H1 (cell line): ENCODE data around the gene RP9. TPM values are rescaled to one million over a fixed set of nuclear protein-coding genes. Genes with fewer than 3 reads are reported as not detected.

Experiments used
- CTCF ChIA-PET: fragments of 300-600 bp; sonication (Branson Sonifier 250); formaldehyde crosslinking; loops from one replicate; lab custom pipeline; 2021; ENCODE audit not compliant: partially characterized antibody; lab: Charles Lee
- POLR2A ChIA-PET: fragments of 300-600 bp; sonication (Branson Sonifier 250); formaldehyde crosslinking; loops from one replicate; lab custom pipeline; 2021; ENCODE audit warnings: inconsistent platforms; ENCODE audit not compliant: partially characterized antibody; lab: Charles Lee
- DNase-seq, 2 experiments: peaks; one replicate each; pipeline versions ENCODE4 v3.0.0 to v3.0.0-alpha.2; 2010 to 2022; ENCODE audit warnings: low spot score in 2 of 2, low read depth in 1 of 2, mixed read lengths in 1 of 2
- FAIRE-seq: peaks from 2 replicates; lab custom pipeline; 2011; peaks lifted over from hg19 to GRCh38; lab: Jason Lieb, UNC
- H2AFZ ChIP-seq: 2 replicates; pipeline ENCODE4 v1.8.1; 2012; ENCODE audit warnings: low read length, inconsistent platforms
- H2AK5ac ChIP-seq: 2 replicates; pipeline ENCODE4 v1.6.1; 2013; ENCODE audit warnings: low read depth, low read length
- H2BK120ac ChIP-seq: replicated peaks from 2 replicates; pipeline ENCODE3; 2013; ENCODE audit warnings: low read depth, low read length, inconsistent platforms
- H2BK12ac ChIP-seq: 2 replicates; pipeline ENCODE4 v1.6.1; 2013; ENCODE audit warnings: low read depth, low read length
- H2BK15ac ChIP-seq: 2 replicates; pipeline ENCODE4 v1.6.1; 2013; ENCODE audit warnings: low read length
- H2BK20ac ChIP-seq: 2 replicates; pipeline ENCODE4 v1.6.1; 2013; ENCODE audit warnings: low read length
- H2BK5ac ChIP-seq: 2 replicates; pipeline ENCODE4 v1.6.1; 2013; ENCODE audit warnings: low read depth, low read length
- H3K14ac ChIP-seq: 2 replicates; pipeline ENCODE4 v1.6.1; 2013; ENCODE audit warnings: inconsistent platforms; ENCODE audit not compliant: insufficient read length
- H3K18ac ChIP-seq: 2 replicates; pipeline ENCODE4 v1.6.1; 2013; ENCODE audit warnings: low read length; ENCODE audit errors: extremely low read depth
- H3K23ac ChIP-seq: 2 replicates; pipeline ENCODE4 v1.6.1; 2013; ENCODE audit warnings: inconsistent platforms; ENCODE audit not compliant: insufficient read length
- H3K23me2 ChIP-seq: 2 replicates; pipeline ENCODE4 v1.6.1; 2013; ENCODE audit warnings: low read depth, low read length
- H3K27ac ChIP-seq: 2 replicates; pipeline ENCODE4 v1.6.1; 2011; ENCODE audit warnings: low read depth, low read length, inconsistent platforms
- H3K27me3 ChIP-seq, 4 experiments: replicated peaks in 1 of 4; 1 replicate in 1 of 4; 2 replicates in 3 of 4; pipeline versions ENCODE4 v1.6.1 to v1.8.1; 2011 to 2013; ENCODE audit warnings: low read length in 3 of 4, mild to moderate bottlenecking in 3 of 4, inconsistent platforms in 2 of 4, mixed read lengths in 2 of 4, moderate library complexity in 1 of 4; ENCODE audit not compliant: control insufficient read depth in 3 of 4, insufficient read depth in 3 of 4; ENCODE audit errors: extremely low read depth in 1 of 4
- H3K36me3 ChIP-seq, 4 experiments: 2 replicates each; pipeline versions ENCODE4 v1.6.1 to v1.8.1; 2011 to 2013; ENCODE audit warnings: mild to moderate bottlenecking in 4 of 4, low read length in 3 of 4, moderate library complexity in 2 of 4, control low read depth in 1 of 4, inconsistent platforms in 1 of 4; ENCODE audit not compliant: insufficient read depth in 4 of 4, control insufficient read depth in 2 of 4
- H3K4ac ChIP-seq: replicated peaks from 2 replicates; pipeline ENCODE3; 2013; ENCODE audit warnings: low read length, low read depth, mixed read lengths, inconsistent platforms; ENCODE audit not compliant: insufficient read length
- H3K4me1 ChIP-seq, 4 experiments: replicated peaks in 1 of 4; 1 replicate in 1 of 4; 2 replicates in 3 of 4; pipeline versions ENCODE4 v1.6.1 to v1.8.1; 2011 to 2013; ENCODE audit warnings: low read length in 3 of 4, inconsistent platforms in 2 of 4, mixed read lengths in 1 of 4; ENCODE audit not compliant: insufficient read depth in 4 of 4, control insufficient read depth in 3 of 4
- H3K4me2 ChIP-seq, 2 experiments: 2 replicates each; pipeline versions ENCODE4 v1.6.1 to v1.8.1; 2011 to 2013; ENCODE audit warnings: low read depth in 2 of 2, low read length in 2 of 2, control low read depth in 1 of 2, inconsistent platforms in 1 of 2, mild to moderate bottlenecking in 1 of 2; ENCODE audit not compliant: insufficient read depth in 1 of 2
- H3K4me3 ChIP-seq, 4 experiments: fragments of 200-600, 300-600 bp in 1 of 4; sonication (generic), shearing (Covaris generic), sonication (Bioruptor Twin) in 1 of 4; 2 replicates each; pipeline versions ENCODE4 v1.5.1 to v1.8.1; 2011 to 2016; ENCODE audit warnings: low read length in 4 of 4, low read depth in 3 of 4, control low read depth in 2 of 4, inconsistent platforms in 2 of 4, mild to moderate bottlenecking in 2 of 4, mixed read lengths in 1 of 4, moderate library complexity in 1 of 4; ENCODE audit not compliant: insufficient read depth in 2 of 4; ENCODE audit errors: extremely low read depth in 1 of 4
- H3K56ac ChIP-seq: replicated peaks from 2 replicates; pipeline ENCODE3; 2013; ENCODE audit warnings: low read depth, mild to moderate bottlenecking, mixed read lengths, low read length, inconsistent platforms; ENCODE audit not compliant: insufficient read length
- H3K79me1 ChIP-seq: 2 replicates; pipeline ENCODE4 v1.6.1; 2013; ENCODE audit warnings: low read depth, low read length, control low read depth
- H3K79me2 ChIP-seq, 2 experiments: 2 replicates each; pipeline versions ENCODE4 v1.6.1 to v1.8.1; 2012 to 2013; ENCODE audit warnings: low read length in 2 of 2, mild to moderate bottlenecking in 2 of 2, inconsistent platforms in 1 of 2; ENCODE audit not compliant: insufficient read depth in 2 of 2, control insufficient read depth in 1 of 2
- H3K9ac ChIP-seq, 4 experiments: replicated peaks in 1 of 4; 1 replicate in 1 of 4; 2 replicates in 3 of 4; pipeline versions ENCODE4 v1.6.1 to v1.8.1; 2011 to 2013; ENCODE audit warnings: low read depth in 3 of 4, low read length in 3 of 4, control low read depth in 2 of 4, mild to moderate bottlenecking in 2 of 4, moderate library complexity in 2 of 4, inconsistent platforms in 1 of 4; ENCODE audit errors: extremely low read depth in 1 of 4
- H3K9me3 ChIP-seq, 2 experiments: 2 replicates each; pipeline versions ENCODE4 v1.6.1 to v1.8.1; 2012 to 2013; ENCODE audit warnings: mild to moderate bottlenecking in 2 of 2, moderate library complexity in 2 of 2, control low read depth in 1 of 2, inconsistent platforms in 1 of 2, low read depth in 1 of 2, low read length in 1 of 2, mixed read lengths in 1 of 2; ENCODE audit not compliant: insufficient read depth in 2 of 2
- H4K20me1 ChIP-seq, 2 experiments: replicated peaks in 1 of 2; 2 replicates each; pipeline versions ENCODE3 to v1.8.1; 2011 to 2013; ENCODE audit warnings: inconsistent platforms in 2 of 2, low read length in 2 of 2, mild to moderate bottlenecking in 1 of 2; ENCODE audit not compliant: insufficient read depth in 2 of 2, control insufficient read depth in 1 of 2
- H4K5ac ChIP-seq: 2 replicates; pipeline ENCODE4 v1.6.1; 2013; ENCODE audit warnings: low read length, low read depth, mixed read lengths, inconsistent platforms; ENCODE audit not compliant: insufficient read length
- H4K8ac ChIP-seq: 2 replicates; pipeline ENCODE4 v1.8.0; 2013; ENCODE audit warnings: mild to moderate bottlenecking, moderate library complexity, low read length, inconsistent platforms; ENCODE audit not compliant: insufficient read depth; ENCODE audit errors: extremely low read depth
- H4K91ac ChIP-seq: replicated peaks from 2 replicates; pipeline ENCODE3; 2013; ENCODE audit warnings: low read length, mixed read lengths, inconsistent platforms; ENCODE audit not compliant: insufficient read length
- BACH1 ChIP-seq: IDR thresholded peaks from 2 replicates; pipeline ENCODE4 v1.6.1; 2012; ENCODE audit warnings: low read length, improper control_type of control experiment
- BRCA1 ChIP-seq: IDR thresholded peaks from 2 replicates; pipeline ENCODE4 v1.6.1; 2012; ENCODE audit warnings: low read depth, low read length, improper control_type of control experiment
- KDM1A ChIP-seq: fragments of 200-600, 300-600 bp; sonication (generic); IDR thresholded peaks from 2 replicates; pipeline ENCODE4 v1.7.1; 2016; ENCODE audit warnings: mild to moderate bottlenecking, low read length, borderline replicate concordance
- KDM4A ChIP-seq: IDR thresholded peaks from one replicate; pipeline ENCODE4 v1.7.1; 2012; ENCODE audit warnings: low read depth, mild to moderate bottlenecking, moderate library complexity, low read length, inconsistent platforms; ENCODE audit not compliant: severe bottlenecking
- KDM5A ChIP-seq: fragments of 200-600 bp; IDR thresholded peaks from 2 replicates; pipeline ENCODE4 v1.7.1; 2012; ENCODE audit warnings: mild to moderate bottlenecking, low read length, inconsistent platforms, mixed read lengths
- POU5F1 ChIP-seq: IDR thresholded peaks from 2 replicates; pipeline ENCODE4 v1.6.1; 2011; ENCODE audit warnings: low read depth, mild to moderate bottlenecking, low read length, moderate library complexity
- SP2 ChIP-seq: IDR thresholded peaks from 2 replicates; pipeline ENCODE4 v1.6.1; 2012; ENCODE audit warnings: mild to moderate bottlenecking, low read length, inconsistent platforms
- TCF12 ChIP-seq: IDR thresholded peaks from 2 replicates; pipeline ENCODE4 v1.6.1; 2011; ENCODE audit warnings: low read depth, mild to moderate bottlenecking, low read length
- WGBS, 2 experiments: shearing (Covaris generic) in 1 of 2; methylation state at CpG; one replicate each; pipeline versions ENCODE4 v1.1.6 to v1.1.7; 2013 to 2015; ENCODE audit warnings: low lambda C conversion rate in 2 of 2, mixed read lengths in 2 of 2, inconsistent platforms in 1 of 2, low coverage in 1 of 2, missing lambda C conversion rate in 1 of 2; ENCODE audit not compliant: insufficient replicate concordance in 2 of 2, insufficient coverage in 1 of 2, insufficient read length in 1 of 2; ENCODE audit errors: extremely low coverage in 1 of 2, missing lambda C conversion rate in 1 of 2; 5-methylcytosine and 5-hydroxymethylcytosine counted together
- polyA plus RNA-seq, 7 experiments: library from polyadenylated mRNA; depleted of rRNA in 3 of 7; stranded (reverse) in 5 of 7; unstranded in 2 of 7; fragments of >200 nt in 5 of 7; fragments of 200-250 nt in 2 of 7; gene quantifications; 1 replicate in 5 of 7; 2 replicates in 1 of 7; 4 replicates in 1 of 7; pipeline versions ENCODE4 v1.2.1 to v1.2.3, GENCODE V29; 2011 to 2013; ENCODE audit warnings: missing spikeins in 2 of 7, mixed read lengths in 2 of 7
- total RNA-seq: library from RNA; stranded (reverse); fragmentation: NEBNext Ultra II Directional; extraction: Animal tissue kit (Norgen Biotek cat#: 25700); gene quantifications from 2 replicates; pipeline ENCODE4 v1.2.1, GENCODE V29; 2021
- TF ChIP-seq, protein P1 (sequence below): IDR thresholded peaks from 2 replicates; pipeline ENCODE4 v1.6.1; 2011; ENCODE audit warnings: low read depth, mild to moderate bottlenecking, low read length; ENCODE audit not compliant: insufficient read depth

Gene RP9
- total and polyA plus RNA-seq, 2 of the 8 experiments (the other 6 are each of a cell fraction or from before 2014, with no cell fraction given), result 11.0 to 12.4 TPM

DNA sequence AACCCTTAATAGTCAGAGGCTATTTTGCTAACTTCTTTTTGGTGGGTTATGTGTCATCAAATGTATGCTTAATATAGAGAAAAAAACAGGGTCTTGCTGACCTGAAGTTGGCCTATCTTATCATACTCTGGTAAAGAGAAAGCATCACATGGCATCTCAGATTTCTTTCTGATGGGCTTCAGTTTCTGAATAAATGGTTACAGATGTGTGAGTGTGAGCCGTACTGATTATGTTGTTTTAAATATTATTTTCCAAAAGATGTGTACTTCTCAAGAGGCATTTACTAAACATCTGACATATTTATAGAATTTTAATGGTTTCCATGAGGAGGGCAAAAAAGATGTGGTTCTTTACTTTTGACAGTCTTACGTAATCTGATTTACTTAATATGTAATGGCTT, 48.6 kb upstream of the RP9 start:
- Histone ChIP-seq H3K23ac (no peak overlapping the region), H3K9ac (no peak overlapping the region), H3K4me3 (no peak overlapping the region), H3K27me3 (no peaks in the 10 kb centered on the region), H3K79me2 (no peaks in the 10 kb centered on the region), H2BK5ac (no peak overlapping the region), H2BK20ac (no peak overlapping the region), H4K8ac (no peak overlapping the region), H3K4ac (no peak overlapping the region), H3K56ac (no peak overlapping the region), H3K27ac (no peak overlapping the region), H3K4me1 (no peaks in the 10 kb centered on the region), H2AK5ac (no peak overlapping the region), H4K5ac (no peak overlapping the region), H3K18ac (no peak overlapping the region), H4K20me1 (no peaks in the 10 kb centered on the region), H2BK15ac (no peak overlapping the region), H2BK120ac (no peak overlapping the region), H4K91ac (no peak overlapping the region), H3K14ac (no peak overlapping the region), H3K79me1 (no peaks in the 10 kb centered on the region), H3K4me2 (no peak overlapping the region), H2BK12ac (no peak overlapping the region), H3K23me2 (no peaks in the 10 kb centered on the region), H3K9me3 (no peaks in the 10 kb centered on the region), H3K36me3 (no peaks in the 10 kb centered on the region), H2AFZ (no peak overlapping the region)
- no peak for FAIRE-seq
- no peak for DNase-seq
- 64% methylated on average over 2 of the region's 2 CpGs; no CpG with 5 or more reads in 1 of the 2 experiments for WGBS, 2 experiments
- TF ChIP-seq KDM5A (no peak), TCF12 (no peak), KDM4A (no peak), BACH1 (no peak), SP2 (no peak), BRCA1 (no peak), POU5F1 (no peak), KDM1A (no peak)
- TF ChIP-seq, protein P1, sequence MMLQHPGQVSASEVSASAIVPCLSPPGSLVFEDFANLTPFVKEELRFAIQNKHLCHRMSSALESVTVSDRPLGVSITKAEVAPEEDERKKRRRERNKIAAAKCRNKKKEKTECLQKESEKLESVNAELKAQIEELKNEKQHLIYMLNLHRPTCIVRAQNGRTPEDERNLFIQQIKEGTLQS, result no peak
- ChIA-PET POLR2A (no interaction called here), CTCF (no interaction called here)
